Nephron progenitor cell (in vitro differentiated cells): ENCODE results near the gene ASH1L.

Experiments used
- DNase-seq: peaks from one replicate; pipeline ENCODE4 v3.0.0; 2021
- H3K27ac Mint-ChIP-seq: 2 replicates; pipeline ENCODE4 v1.8.0; 2021; ENCODE audit warnings: mild to moderate bottlenecking, moderate library complexity, mixed read lengths
- H3K27me3 Mint-ChIP-seq: 2 replicates; pipeline ENCODE4 v1.8.0; 2021; ENCODE audit warnings: mild to moderate bottlenecking, low read depth, mixed read lengths; ENCODE audit not compliant: poor library complexity
- H3K36me3 Mint-ChIP-seq: 2 replicates; pipeline ENCODE4 v1.8.0; 2021; ENCODE audit warnings: low read depth, mixed read lengths
- H3K4me1 Mint-ChIP-seq: 2 replicates; pipeline ENCODE4 v1.8.0; 2021; ENCODE audit warnings: mixed read lengths
- H3K4me3 Mint-ChIP-seq: 2 replicates; pipeline ENCODE4 v1.8.0; 2021; ENCODE audit warnings: mild to moderate bottlenecking, moderate library complexity, mixed read lengths
- H3K9me3 Mint-ChIP-seq: 2 replicates; pipeline ENCODE4 v1.8.0; 2021; ENCODE audit warnings: mild to moderate bottlenecking, moderate library complexity, mixed read lengths
- TF ChIP-seq, protein P1 (sequence below): fragments of 200-600 bp; sonication (generic); IDR thresholded peaks from 2 replicates; pipeline ENCODE4 v1.5.0; 2021; ENCODE audit warnings: antibody characterized with exemption

ASH1L gene

DNA sequence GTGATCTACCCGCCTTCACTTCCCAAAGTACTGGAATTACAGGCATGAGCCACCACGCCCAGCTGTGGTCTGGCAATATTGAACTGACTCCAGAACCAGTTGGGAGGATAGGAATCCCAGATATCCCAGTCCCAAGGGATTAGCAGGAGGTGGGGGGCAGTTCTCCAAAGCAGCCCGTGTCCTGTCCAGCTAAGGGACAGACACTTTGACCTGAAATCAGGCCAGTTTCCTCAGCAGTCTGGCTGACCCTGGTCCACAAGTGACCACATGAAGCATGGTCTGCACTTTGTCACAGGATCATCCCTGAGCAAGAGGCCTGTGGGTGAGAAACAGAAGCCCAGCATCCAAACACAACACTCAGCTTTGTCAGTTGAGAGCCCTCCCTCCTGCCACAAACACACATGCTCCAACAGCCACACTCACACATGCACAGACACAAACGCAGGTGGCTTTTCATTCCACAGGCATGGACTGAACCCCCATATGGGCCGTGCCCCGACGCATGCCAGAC lies 256.7 kb downstream of the ASH1L start:
- peak overlapping the region; percentile 55 for H3K4me3 Mint-ChIP-seq
- H3K27ac Mint-ChIP-seq: peak overlapping the region; percentile 72

DNA sequence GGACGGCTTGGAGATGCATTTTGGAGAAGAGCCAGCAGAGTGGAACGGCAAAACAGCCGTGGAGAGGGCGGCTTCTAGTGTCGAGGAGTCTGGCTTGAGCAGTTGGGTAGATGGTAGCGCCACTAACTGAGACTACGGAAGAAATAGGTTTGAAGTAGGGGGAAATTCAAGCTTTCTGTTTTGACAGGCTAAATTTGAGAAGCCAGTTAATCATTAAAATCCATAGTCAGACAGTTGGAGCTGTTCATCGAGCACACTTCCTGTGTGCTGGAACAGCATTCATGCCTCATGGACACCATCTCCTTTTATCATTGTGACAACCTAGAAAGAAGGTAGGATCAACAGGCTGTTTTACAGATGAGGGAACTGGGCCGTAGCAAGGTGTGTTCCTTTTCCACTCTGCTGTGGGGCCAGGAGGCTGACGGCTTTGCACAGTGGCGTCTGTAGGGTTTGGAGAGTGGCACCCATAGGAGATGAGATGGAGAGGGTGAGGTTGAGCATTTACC lies 258.0 kb downstream of the ASH1L start:
- Mint-ChIP-seq H3K4me1 (peaks cover 20% of the 10 kb centered on the region), H3K27ac (peak overlapping the region; percentile 20), H3K36me3 (no peaks in the 10 kb centered on the region), H3K27me3 (peaks cover 6% of the 10 kb centered on the region), H3K4me3 (no peak overlapping the region), H3K9me3 (no peaks in the 10 kb centered on the region)
- TF ChIP-seq, protein P1, sequence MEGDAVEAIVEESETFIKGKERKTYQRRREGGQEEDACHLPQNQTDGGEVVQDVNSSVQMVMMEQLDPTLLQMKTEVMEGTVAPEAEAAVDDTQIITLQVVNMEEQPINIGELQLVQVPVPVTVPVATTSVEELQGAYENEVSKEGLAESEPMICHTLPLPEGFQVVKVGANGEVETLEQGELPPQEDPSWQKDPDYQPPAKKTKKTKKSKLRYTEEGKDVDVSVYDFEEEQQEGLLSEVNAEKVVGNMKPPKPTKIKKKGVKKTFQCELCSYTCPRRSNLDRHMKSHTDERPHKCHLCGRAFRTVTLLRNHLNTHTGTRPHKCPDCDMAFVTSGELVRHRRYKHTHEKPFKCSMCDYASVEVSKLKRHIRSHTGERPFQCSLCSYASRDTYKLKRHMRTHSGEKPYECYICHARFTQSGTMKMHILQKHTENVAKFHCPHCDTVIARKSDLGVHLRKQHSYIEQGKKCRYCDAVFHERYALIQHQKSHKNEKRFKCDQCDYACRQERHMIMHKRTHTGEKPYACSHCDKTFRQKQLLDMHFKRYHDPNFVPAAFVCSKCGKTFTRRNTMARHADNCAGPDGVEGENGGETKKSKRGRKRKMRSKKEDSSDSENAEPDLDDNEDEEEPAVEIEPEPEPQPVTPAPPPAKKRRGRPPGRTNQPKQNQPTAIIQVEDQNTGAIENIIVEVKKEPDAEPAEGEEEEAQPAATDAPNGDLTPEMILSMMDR: no peak
- no peak for DNase-seq

More for the DNA sequence above, 256.7 kb downstream of the ASH1L start:
- peaks cover 6% of the 10 kb centered on the region for H3K27me3 Mint-ChIP-seq
- no peak for DNase-seq
- peaks cover 10% of the 10 kb centered on the region for H3K36me3 Mint-ChIP-seq
- TF ChIP-seq, protein P1: no peak
- H3K4me1 Mint-ChIP-seq: peaks cover 33% of the 10 kb centered on the region
- H3K9me3 Mint-ChIP-seq: no peaks in the 10 kb centered on the region

DNA sequence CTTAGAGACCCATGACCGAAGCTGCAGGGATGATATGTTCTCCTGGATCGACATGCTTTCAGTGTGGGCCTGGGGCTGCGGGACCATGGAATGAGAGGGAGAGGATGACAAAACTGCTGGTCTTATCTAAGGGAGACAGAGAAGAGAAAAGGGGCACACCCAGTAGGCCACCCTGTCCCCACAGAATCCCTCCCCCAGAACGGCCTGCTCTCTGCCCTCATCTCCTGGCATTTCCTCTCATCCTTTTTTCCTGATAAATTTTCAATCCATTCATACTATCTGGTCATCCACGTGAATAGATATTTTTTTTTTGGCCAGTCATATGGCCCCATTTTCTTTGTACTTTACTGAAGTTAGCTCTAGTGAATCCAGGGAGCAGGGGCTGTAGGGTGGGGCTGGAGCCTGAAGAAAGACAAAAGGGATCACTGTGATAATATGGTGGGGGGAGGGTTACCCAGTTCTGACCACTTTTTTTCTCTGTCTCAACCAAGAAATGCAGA lies 261.2 kb downstream of the ASH1L start, which contains the start of gene PKLR:
Gene PKLR, minus strand, starts transcription at position 97 of the 500 bp plus-strand sequence. Its CDS starts 43 bp downstream, at position 54.
- Mint-ChIP-seq H3K27me3 (peaks cover 27% of the 10 kb centered on the region), H3K9me3 (peaks cover 4% of the 10 kb centered on the region), H3K36me3 (no peaks in the 10 kb centered on the region), H3K4me3 (no peak within 1 kb of the TSS), H3K4me1 (peaks cover 18% of the 10 kb centered on the region), H3K27ac (no peak within 1 kb of the TSS)
- DNase-seq: no peak
- TF ChIP-seq, protein P1: no peak

DNA sequence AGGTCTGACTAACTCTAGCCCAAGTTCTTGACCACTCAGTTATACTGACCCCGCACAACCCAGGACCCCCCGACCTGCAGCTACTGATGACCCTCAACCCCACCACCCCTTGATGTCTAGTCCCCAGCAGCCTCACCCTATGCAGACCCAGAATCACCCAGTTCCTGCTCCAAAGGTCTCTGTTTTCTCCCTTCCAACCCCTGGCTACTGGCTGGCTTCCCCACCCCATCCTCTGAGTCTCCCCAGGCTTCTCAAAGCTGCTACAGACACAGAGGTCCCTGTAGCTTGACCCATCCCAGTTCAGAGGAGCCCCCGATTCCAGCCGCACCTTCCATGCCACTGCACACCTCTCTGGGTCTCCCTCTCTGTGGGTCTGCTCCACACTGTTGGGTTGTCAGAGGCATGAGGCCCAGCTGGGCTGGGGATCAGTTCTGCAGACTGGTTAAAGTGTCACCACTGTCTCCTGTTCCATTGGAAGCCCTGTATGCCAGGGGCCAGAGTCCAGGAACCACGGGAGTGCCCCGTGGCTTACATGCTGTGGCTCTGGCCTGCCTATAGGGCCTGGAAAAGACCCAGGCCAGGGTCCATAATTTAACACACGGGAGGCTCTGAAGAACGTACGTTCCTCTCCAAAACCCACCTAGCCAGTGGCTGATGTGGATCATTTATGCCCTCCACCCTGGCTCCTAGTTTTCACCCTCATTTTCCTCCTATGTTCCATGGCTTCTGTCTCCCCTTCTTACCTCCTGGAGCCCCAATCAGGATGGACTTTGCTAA lies 261.9 kb downstream of the ASH1L start:
- Mint-ChIP-seq H3K36me3 (no peaks in the 10 kb centered on the region), H3K27ac (no peak overlapping the region), H3K4me1 (peaks cover 18% of the 10 kb centered on the region), H3K9me3 (peaks cover 4% of the 10 kb centered on the region), H3K4me3 (no peak overlapping the region), H3K27me3 (peaks cover 33% of the 10 kb centered on the region)
- DNase-seq: no peak
- TF ChIP-seq, protein P1: no peak

DNA sequence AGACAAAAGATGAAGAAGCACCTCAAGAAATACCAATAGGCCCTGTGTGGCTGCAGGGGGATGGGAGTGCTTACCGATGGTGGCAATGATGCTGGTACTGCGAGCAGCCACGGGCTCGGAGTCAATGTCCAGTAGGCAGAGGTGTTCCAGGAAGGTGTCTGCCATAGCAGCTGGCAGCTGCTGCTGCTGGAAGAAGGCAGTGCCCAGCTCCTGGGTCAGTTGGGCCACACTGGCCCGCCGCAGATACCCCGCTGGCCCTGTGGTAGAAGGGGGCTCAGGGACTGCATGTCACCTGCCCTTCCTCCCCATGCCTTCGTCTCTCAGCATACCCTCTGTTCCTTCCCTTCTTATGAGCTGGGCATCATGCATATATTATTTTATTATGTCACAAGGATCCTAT lies 262.6 kb downstream of the ASH1L start:
- no peak overlapping the region for H3K4me3 Mint-ChIP-seq
- peaks cover 21% of the 10 kb centered on the region for H3K4me1 Mint-ChIP-seq
- H3K36me3 Mint-ChIP-seq: no peaks in the 10 kb centered on the region
- peaks cover 4% of the 10 kb centered on the region for H3K9me3 Mint-ChIP-seq
- DNase-seq: no peak
- H3K27me3 Mint-ChIP-seq: peaks cover 36% of the 10 kb centered on the region
- H3K27ac Mint-ChIP-seq: no peak overlapping the region
- TF ChIP-seq, protein P1: no peak
